Spleen (tissue), 7 donors: Measurements from ENCODE around the gene SLAIN2.

Experiments used
- CTCF ChIP-seq, 11 experiments: fragments of 200-600 bp in 7 of 11; fragments of 450-650 bp in 4 of 11; sonication (generic) in 4 of 11; IDR thresholded peaks in 8 of 11; conservative IDR thresholded peaks in 3 of 11; 1 replicate in 7 of 11; 2 replicates in 4 of 11; pipeline versions ENCODE4 v1.4.0 to v1.8.0; 2016 to 2021; ENCODE audit warnings: antibody characterized with exemption in 11 of 11, inconsistent platforms in 4 of 11, mild to moderate bottlenecking in 1 of 11
- POLR2A ChIP-seq, 3 donors: fragments of 450-650 bp; IDR thresholded peaks; one replicate each; pipeline ENCODE4 v1.5.1; 2017; ENCODE audit warnings: antibody characterized with exemption in 3 of 3, mild to moderate bottlenecking in 1 of 3
- donor health status: DM: no; HTN: no; CAD: no; lungs with moderate emphysema.
- donor health status: DM: no; HTN: no; CAD: no.
- donor health status: DM: no; HTN: no; CAD: no.

GRCh38 chr4:48470570-48470969 is 129.2 kb downstream of the SLAIN2 start:
- TF ChIP-seq CTCF (IDR thresholded peaks at IDR 0.05 in 8 of 11, conservative IDR thresholded peaks at IDR 0.05 in 3 of 11) (no peak), POLR2A (IDR thresholded peaks at IDR 0.05) (no peak)
